Ishikawa (cell line): ENCODE results near the gene OTUB1.

Source experiments
- CEBPB ChIP-seq: IDR thresholded peaks from 2 replicates; pipeline ENCODE4 v1.6.1; 2012
- EGR1 ChIP-seq: IDR thresholded peaks from 2 replicates; pipeline ENCODE4 v1.6.1; 2012
- EP300 ChIP-seq: IDR thresholded peaks from 2 replicates; pipeline ENCODE4 v1.6.1; 2012; ENCODE audit warnings: borderline replicate concordance
- RAD21 ChIP-seq: IDR thresholded peaks from 2 replicates; pipeline ENCODE4 v1.6.1; 2012; ENCODE audit warnings: low read depth
- YY1 ChIP-seq: IDR thresholded peaks from 2 replicates; pipeline ENCODE4 v1.6.1; 2012; ENCODE audit warnings: low read depth
- TF ChIP-seq, protein P1 (sequence below): IDR thresholded peaks from 2 replicates; pipeline ENCODE4 v1.6.1; 2012
- TF ChIP-seq, protein P2 (sequence below): IDR thresholded peaks from 2 replicates; pipeline ENCODE4 v1.6.1; 2012
- TF ChIP-seq, protein P3 (sequence below): IDR thresholded peaks from 2 replicates; pipeline ENCODE4 v1.6.1; 2012; ENCODE audit warnings: low read depth, mild to moderate bottlenecking

DNA sequence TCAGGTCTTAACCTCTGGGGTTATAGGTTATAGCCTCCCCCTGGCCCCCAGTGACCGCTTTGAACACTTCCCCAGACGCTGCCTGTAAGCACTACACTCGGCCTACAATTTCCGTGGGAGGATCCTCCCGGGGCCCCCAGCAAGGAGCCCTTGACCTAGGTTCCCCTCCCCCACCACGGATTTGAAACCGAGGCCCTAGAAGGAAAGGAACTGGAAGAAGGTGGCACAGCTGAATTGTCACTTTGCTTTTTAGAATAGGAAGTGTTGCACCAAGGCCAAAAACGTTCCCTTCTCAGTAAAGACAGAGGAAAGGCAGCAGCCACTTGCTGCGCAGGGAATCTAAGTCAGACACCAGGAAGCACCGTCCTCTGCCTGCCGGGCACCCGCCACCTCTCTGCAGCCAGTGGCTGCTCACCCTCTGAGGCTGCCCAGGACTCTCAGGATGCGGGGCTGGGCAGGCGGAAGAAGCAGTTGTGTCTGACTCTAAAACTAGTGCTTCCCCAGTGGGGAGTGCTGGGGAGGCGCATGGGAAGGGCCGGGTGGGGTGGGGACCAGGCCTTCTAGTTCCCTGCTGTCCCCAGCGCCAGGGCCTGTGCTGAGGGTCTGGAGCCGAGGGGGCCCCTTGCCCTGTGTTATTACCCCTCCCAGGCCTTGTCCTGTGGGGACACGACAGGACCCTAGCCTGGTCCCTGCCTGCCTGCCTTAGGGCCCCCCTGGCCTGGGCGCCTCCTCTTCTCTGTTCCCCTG lies 41.6 kb downstream of the OTUB1 start:
- TF ChIP-seq CEBPB (no peak), YY1 (no peak), EP300 (no peak), EGR1 (no peak), RAD21 (no peak)
- TF ChIP-seq, protein P1, sequence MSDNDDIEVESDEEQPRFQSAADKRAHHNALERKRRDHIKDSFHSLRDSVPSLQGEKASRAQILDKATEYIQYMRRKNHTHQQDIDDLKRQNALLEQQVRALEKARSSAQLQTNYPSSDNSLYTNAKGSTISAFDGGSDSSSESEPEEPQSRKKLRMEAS = no peak
- TF ChIP-seq, protein P2, sequence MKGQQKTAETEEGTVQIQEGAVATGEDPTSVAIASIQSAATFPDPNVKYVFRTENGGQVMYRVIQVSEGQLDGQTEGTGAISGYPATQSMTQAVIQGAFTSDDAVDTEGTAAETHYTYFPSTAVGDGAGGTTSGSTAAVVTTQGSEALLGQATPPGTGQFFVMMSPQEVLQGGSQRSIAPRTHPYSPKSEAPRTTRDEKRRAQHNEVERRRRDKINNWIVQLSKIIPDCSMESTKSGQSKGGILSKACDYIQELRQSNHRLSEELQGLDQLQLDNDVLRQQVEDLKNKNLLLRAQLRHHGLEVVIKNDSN = no peak
- TF ChIP-seq, protein P3, sequence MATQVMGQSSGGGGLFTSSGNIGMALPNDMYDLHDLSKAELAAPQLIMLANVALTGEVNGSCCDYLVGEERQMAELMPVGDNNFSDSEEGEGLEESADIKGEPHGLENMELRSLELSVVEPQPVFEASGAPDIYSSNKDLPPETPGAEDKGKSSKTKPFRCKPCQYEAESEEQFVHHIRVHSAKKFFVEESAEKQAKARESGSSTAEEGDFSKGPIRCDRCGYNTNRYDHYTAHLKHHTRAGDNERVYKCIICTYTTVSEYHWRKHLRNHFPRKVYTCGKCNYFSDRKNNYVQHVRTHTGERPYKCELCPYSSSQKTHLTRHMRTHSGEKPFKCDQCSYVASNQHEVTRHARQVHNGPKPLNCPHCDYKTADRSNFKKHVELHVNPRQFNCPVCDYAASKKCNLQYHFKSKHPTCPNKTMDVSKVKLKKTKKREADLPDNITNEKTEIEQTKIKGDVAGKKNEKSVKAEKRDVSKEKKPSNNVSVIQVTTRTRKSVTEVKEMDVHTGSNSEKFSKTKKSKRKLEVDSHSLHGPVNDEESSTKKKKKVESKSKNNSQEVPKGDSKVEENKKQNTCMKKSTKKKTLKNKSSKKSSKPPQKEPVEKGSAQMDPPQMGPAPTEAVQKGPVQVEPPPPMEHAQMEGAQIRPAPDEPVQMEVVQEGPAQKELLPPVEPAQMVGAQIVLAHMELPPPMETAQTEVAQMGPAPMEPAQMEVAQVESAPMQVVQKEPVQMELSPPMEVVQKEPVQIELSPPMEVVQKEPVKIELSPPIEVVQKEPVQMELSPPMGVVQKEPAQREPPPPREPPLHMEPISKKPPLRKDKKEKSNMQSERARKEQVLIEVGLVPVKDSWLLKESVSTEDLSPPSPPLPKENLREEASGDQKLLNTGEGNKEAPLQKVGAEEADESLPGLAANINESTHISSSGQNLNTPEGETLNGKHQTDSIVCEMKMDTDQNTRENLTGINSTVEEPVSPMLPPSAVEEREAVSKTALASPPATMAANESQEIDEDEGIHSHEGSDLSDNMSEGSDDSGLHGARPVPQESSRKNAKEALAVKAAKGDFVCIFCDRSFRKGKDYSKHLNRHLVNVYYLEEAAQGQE = no peak
